HEK293 (cell line): ENCODE results near the gene S1PR3.

Experiments used
- CTCF ChIA-PET: fragments of 350-600 bp; formaldehyde crosslinking; extraction: SDS; loops from one replicate; lab custom pipeline; 2021; ENCODE audit warnings: antibody characterized with exemption; lab: Yijun Ruan, JAX
- POLR2A ChIA-PET: fragments of 300-600 bp; formaldehyde crosslinking; extraction: SDS; loops from one replicate; lab custom pipeline; 2020; ENCODE audit warnings: antibody characterized with exemption, inconsistent platforms; lab: Yijun Ruan, JAX
- H3K27ac ChIP-seq: fragments of 200-500 bp; sonication (Bioruptor generic); 2 replicates; pipeline ENCODE4 v1.5.1; 2014; ENCODE audit warnings: low read depth, low read length, control low read depth, inconsistent platforms; ENCODE audit errors: extremely low read depth
- H3K36me3 ChIP-seq, 2 experiments: fragments of 200-500 bp in 1 of 2; sonication (Bioruptor generic) in 1 of 2; 1 replicate in 1 of 2; 2 replicates in 1 of 2; pipeline ENCODE4 v1.5.1; 2014 to 2017; ENCODE audit warnings: inconsistent platforms in 2 of 2, low read length in 2 of 2; ENCODE audit not compliant: control insufficient read depth in 2 of 2, insufficient read depth in 1 of 2
- H3K4me1 ChIP-seq: fragments of 200-500 bp; sonication (Bioruptor generic); 2 replicates; pipeline ENCODE4 v1.5.1; 2014; ENCODE audit warnings: mild to moderate bottlenecking, low read length, inconsistent platforms; ENCODE audit not compliant: control insufficient read depth, insufficient read depth
- H3K4me3 ChIP-seq: 2 replicates; pipeline ENCODE4 v1.5.1; 2011; ENCODE audit warnings: low read depth, mild to moderate bottlenecking, control low read depth, low read length, moderate library complexity
- H3K9me3 ChIP-seq: fragments of 200-500 bp; sonication (Bioruptor generic); 2 replicates; pipeline ENCODE4 v1.5.1; 2014; ENCODE audit warnings: low read depth, low read length, inconsistent platforms; ENCODE audit not compliant: control insufficient read depth, insufficient read depth
- ELK4 ChIP-seq: IDR thresholded peaks from 2 replicates; pipeline ENCODE4 v1.6.1; 2011; ENCODE audit warnings: mild to moderate bottlenecking, low read depth, low read length, borderline replicate concordance
- GLI2 ChIP-seq: fragments of 450-650 bp; formaldehyde crosslinking; IDR thresholded peaks from 2 replicates; pipeline ENCODE4; 2017; ENCODE audit warnings: missing biosample characterization, missing genetic modification characterization, low read depth, borderline replicate concordance
- HOXD13 ChIP-seq: sonication (generic); formaldehyde crosslinking; IDR thresholded peaks from 2 replicates; pipeline ENCODE4 v1.8.0; 2022; ENCODE audit warnings: missing genetic modification reagents, borderline replicate concordance
- KLF9 ChIP-seq: fragments of 450-650 bp; formaldehyde crosslinking; IDR thresholded peaks from 2 replicates; pipeline ENCODE4 v1.5.1; 2016; ENCODE audit warnings: missing biosample characterization, missing genetic modification characterization, low read depth
- REPIN1 ChIP-seq: fragments of 450-650 bp; formaldehyde crosslinking; IDR thresholded peaks from 2 replicates; pipeline ENCODE4 v1.5.1; 2017; ENCODE audit warnings: missing biosample characterization, missing genetic modification characterization, low read depth
- TCF7L2 ChIP-seq: IDR thresholded peaks from 2 replicates; pipeline ENCODE4 v1.6.1; 2011; ENCODE audit warnings: low read depth, mild to moderate bottlenecking, inconsistent platforms, low read length, moderate library complexity, borderline replicate concordance
- ZBTB44 ChIP-seq: fragments of 450-650 bp; IDR thresholded peaks from 2 replicates; pipeline ENCODE4 v1.5.1; 2018; ENCODE audit warnings: missing biosample characterization, mild to moderate bottlenecking, missing genetic modification characterization
- ZNF133 ChIP-seq: fragments of 450-650 bp; formaldehyde crosslinking; IDR thresholded peaks from 2 replicates; pipeline ENCODE4 v1.5.1; 2016; ENCODE audit warnings: missing biosample characterization, missing genetic modification characterization
- ZNF146 ChIP-seq: fragments of 450-650 bp; formaldehyde crosslinking; IDR thresholded peaks from 2 replicates; pipeline ENCODE4 v1.5.1; 2016; ENCODE audit warnings: missing biosample characterization, missing genetic modification characterization
- ZNF157 ChIP-seq: fragments of 450-650 bp; formaldehyde crosslinking; IDR thresholded peaks from 2 replicates; pipeline ENCODE4 v1.5.1; 2016; ENCODE audit warnings: missing biosample characterization, missing genetic modification characterization
- ZNF280C ChIP-seq: fragments of 450-650 bp; formaldehyde crosslinking; IDR thresholded peaks from 2 replicates; pipeline ENCODE4 v1.5.1; 2016; ENCODE audit warnings: missing biosample characterization, missing genetic modification characterization
- ZNF324 ChIP-seq: fragments of 450-650 bp; formaldehyde crosslinking; IDR thresholded peaks from 2 replicates; pipeline ENCODE4 v1.5.1; 2016; ENCODE audit warnings: missing biosample characterization, missing genetic modification characterization
- ZNF350 ChIP-seq: fragments of 450-650 bp; formaldehyde crosslinking; IDR thresholded peaks from 2 replicates; pipeline ENCODE4 v1.5.0; 2017; ENCODE audit warnings: missing biosample characterization, mild to moderate bottlenecking, missing genetic modification characterization
- ZNF416 ChIP-seq: fragments of 450-650 bp; formaldehyde crosslinking; IDR thresholded peaks from 2 replicates; pipeline ENCODE4 v1.5.1; 2016; ENCODE audit warnings: missing biosample characterization, missing genetic modification characterization
- ZNF501 ChIP-seq: fragments of 450-650 bp; formaldehyde crosslinking; IDR thresholded peaks from 2 replicates; pipeline ENCODE4 v1.5.1; 2016; ENCODE audit warnings: missing biosample characterization, missing genetic modification characterization
- ZNF530 ChIP-seq: fragments of 450-650 bp; formaldehyde crosslinking; IDR thresholded peaks from 2 replicates; pipeline ENCODE4 v1.5.1; 2016; ENCODE audit warnings: low read depth, missing biosample characterization, missing genetic modification characterization
- ZNF585B ChIP-seq: fragments of 450-650 bp; formaldehyde crosslinking; IDR thresholded peaks from 2 replicates; pipeline ENCODE4 v1.5.1; 2016; ENCODE audit warnings: missing biosample characterization, missing genetic modification characterization
- ZNF596 ChIP-seq: fragments of 450-650 bp; IDR thresholded peaks from 2 replicates; pipeline ENCODE4 v1.5.0; 2018; ENCODE audit warnings: missing biosample characterization, mild to moderate bottlenecking, missing genetic modification characterization, moderate library complexity
- ZNF707 ChIP-seq: fragments of 450-650 bp; formaldehyde crosslinking; IDR thresholded peaks from 2 replicates; pipeline ENCODE4 v1.5.1; 2016; ENCODE audit warnings: missing biosample characterization, missing genetic modification characterization

S1PR3 gene

GRCh38 chr9:88995627-88996026 lies 4.4 kb downstream of the S1PR3 start:
- ChIA-PET CTCF (interaction anchor here (0.5 kb wide), 1 partner anchor 116 kb away, joined by 4 read pairs; no protein-coding TSS in a partner anchor), POLR2A (interaction anchor here (0.6 kb wide), 1 partner anchor 15 kb away, joined by 3 read pairs; no protein-coding TSS in a partner anchor)
- no peaks in the 10 kb centered on the region for H3K9me3 ChIP-seq
- no peak overlapping the region for H3K27ac ChIP-seq
- H3K4me1 ChIP-seq, result peaks cover 5% of the 10 kb centered on the region; the same call in 1 of the 2 replicates
- peaks cover 0 to 15% of the 10 kb centered on the region in 2 experiments; a peak in 1 of 3 replicates for H3K36me3 ChIP-seq
- H3K4me3 ChIP-seq, result no peak overlapping the region
- TF ChIP-seq TCF7L2, result no peak
- no peak for TF ChIP-seq REPIN1
- TF ChIP-seq ZNF157 (tag by site-specific recombination), result no peak
- TF ChIP-seq GLI2 (tag by site-specific recombination), result no peak
- no peak for TF ChIP-seq ZNF416 (tag by site-specific recombination)

GRCh38 chr9:88996046-88996920 lies 5.0 kb downstream of the S1PR3 start:
- CTCF ChIA-PET, result no interaction called here
- peaks cover 0 to 15% of the 10 kb centered on the region in 2 experiments; a peak in 1 of 3 replicates for H3K36me3 ChIP-seq
- no peak overlapping the region for H3K4me3 ChIP-seq
- H3K9me3 ChIP-seq, result no peaks in the 10 kb centered on the region
- no peak overlapping the region for H3K27ac ChIP-seq
- POLR2A ChIA-PET, result no interaction called here
- H3K4me1 ChIP-seq, result peaks cover 5% of the 10 kb centered on the region; the same call in 1 of the 2 replicates
- TF ChIP-seq HOXD13 (CRISPR knock-in tag) (no peak), ZNF350 (tag by site-specific recombination) (no peak), ZNF596 (no peak), ZNF501 (tag by site-specific recombination) (no peak), ZNF146 (tag by site-specific recombination) (no peak), ZNF280C (tag by site-specific recombination) (no peak), ELK4 (no peak), ZBTB44 (tag by site-specific recombination) (no peak), ZNF530 (tag by site-specific recombination) (no peak), ZNF133 (tag by site-specific recombination) (no peak), KLF9 (tag by site-specific recombination) (no peak), ZNF585B (tag by site-specific recombination) (no peak), ZNF707 (no peak), ZNF324 (tag by site-specific recombination) (no peak)
